KMS-11 (cell line): Measurements from ENCODE around the gene SNX1.

Source experiments
- H2AFZ ChIP-seq: fragments of 200-600 bp; sonication (generic); 2 replicates; pipeline ENCODE4 v1.6.1; 2016; ENCODE audit warnings: antibody characterized with exemption, mixed run types, low read depth
- H3K27ac ChIP-seq: fragments of 200-600 bp; sonication (generic); 2 replicates; pipeline ENCODE4 v1.6.1; 2016; ENCODE audit warnings: mild to moderate bottlenecking, mixed run types
- H3K27me3 ChIP-seq: fragments of 200-600 bp; sonication (generic); 2 replicates; pipeline ENCODE4 v1.6.1; 2017; ENCODE audit warnings: mild to moderate bottlenecking, low read depth, mixed run types, moderate library complexity; ENCODE audit not compliant: insufficient read depth
- H3K36me3 ChIP-seq: fragments of 200-600 bp; sonication (generic); 2 replicates; pipeline ENCODE4 v1.6.1; 2017; ENCODE audit warnings: mild to moderate bottlenecking, mixed run types; ENCODE audit not compliant: insufficient read depth
- H3K4me1 ChIP-seq: fragments of 200-600 bp; sonication (generic); 2 replicates; pipeline ENCODE4 v1.6.1; 2016; ENCODE audit warnings: mild to moderate bottlenecking, low read depth, mixed run types; ENCODE audit not compliant: poor library complexity, severe bottlenecking
- H3K4me2 ChIP-seq: fragments of 200-600 bp; sonication (generic); 2 replicates; pipeline ENCODE4 v1.7.0; 2016; ENCODE audit warnings: mild to moderate bottlenecking, mixed run types
- H3K4me3 ChIP-seq: fragments of 200-600 bp; sonication (generic); IDR thresholded peaks from 2 replicates; pipeline ENCODE4 v1.6.1; 2017; ENCODE audit warnings: low read depth, low read length, mixed read lengths; ENCODE audit not compliant: insufficient read depth
- H3K79me2 ChIP-seq: fragments of 200-600 bp; sonication (generic); 2 replicates; pipeline ENCODE4 v1.6.1; 2016; ENCODE audit warnings: low read depth, mixed run types; ENCODE audit not compliant: insufficient read depth
- H3K9ac ChIP-seq: fragments of 200-600 bp; sonication (generic); 2 replicates; pipeline ENCODE4 v1.6.1; 2016; ENCODE audit warnings: mild to moderate bottlenecking, mixed run types
- H4K20me1 ChIP-seq: fragments of 200-600 bp; sonication (generic); 2 replicates; pipeline ENCODE4 v1.6.1; 2016; ENCODE audit warnings: mild to moderate bottlenecking, mixed run types; ENCODE audit not compliant: insufficient read depth
- CTCF ChIP-seq: fragments of 200-600 bp; sonication (generic); conservative IDR thresholded peaks from 2 replicates; pipeline ENCODE4 v1.6.1; 2017; ENCODE audit warnings: low read depth, mild to moderate bottlenecking, antibody characterized with exemption, low read length, moderate library complexity, mixed read lengths

SNX1 gene

GRCh38 chr15:64185146-64185911 is 89.5 kb downstream of the SNX1 start:
- Histone ChIP-seq H3K4me1 (no peaks in the 10 kb centered on the region), H2AFZ (no peak overlapping the region), H3K27me3 (no peaks in the 10 kb centered on the region), H4K20me1 (no peaks in the 10 kb centered on the region), H3K36me3 (no peaks in the 10 kb centered on the region), H3K79me2 (no peaks in the 10 kb centered on the region), H3K4me3 (no peak overlapping the region), H3K4me2 (no peak overlapping the region), H3K9ac (no peak overlapping the region), H3K27ac (no peak overlapping the region)
- no peak for TF ChIP-seq CTCF

- H3K27ac ChIP-seq: no peak overlapping the region
Measured at GRCh38 chr15:64187396-64188191, 91.8 kb downstream of the SNX1 start.

More at GRCh38 chr15:64187396-64188191, 91.8 kb downstream of the SNX1 start:
- no peaks in the 10 kb centered on the region for H4K20me1 ChIP-seq
- H3K27me3 ChIP-seq: no peaks in the 10 kb centered on the region
- no peak overlapping the region for H3K4me3 ChIP-seq
- no peaks in the 10 kb centered on the region for H3K79me2 ChIP-seq
- no peak overlapping the region for H2AFZ ChIP-seq
- no peaks in the 10 kb centered on the region for H3K4me1 ChIP-seq
- no peak overlapping the region for H3K4me2 ChIP-seq
- no peak for TF ChIP-seq CTCF
- H3K36me3 ChIP-seq: no peaks in the 10 kb centered on the region
- no peak overlapping the region for H3K9ac ChIP-seq
